CD4-positive, alpha-beta T cell treated with Interleukin-2 at 100 ng/mL for 4 hours (primary cell): Measurements from ENCODE around the gene COL4A1.

Experiments
- DNase-seq: peaks from one replicate; pipeline ENCODE4 v3.0.0-alpha.2; 2020; ENCODE audit warnings: low spot score

Gene COL4A1

GRCh38 chr13:110218581-110219201, 88.3 kb downstream of the COL4A1 start:
- no peak for DNase-seq

GRCh38 chr13:110217811-110218210, 89.1 kb downstream of the COL4A1 start:
- DNase-seq = no peak

GRCh38 chr13:110217085-110217484, 89.9 kb downstream of the COL4A1 start:
- no peak for DNase-seq

- DNase-seq = no peak
These were observed 90.4 kb downstream of the COL4A1 start for GRCh38 chr13:110216398-110217041.

GRCh38 chr13:110216006-110216397, 91.0 kb downstream of the COL4A1 start:
- DNase-seq = no peak

GRCh38 chr13:110215606-110216005, 91.4 kb downstream of the COL4A1 start:
- DNase-seq = no peak

- no peak for DNase-seq
These were observed 92.3 kb downstream of the COL4A1 start for GRCh38 chr13:110214637-110215036.

- DNase-seq = no peak
These were observed 93.4 kb downstream of the COL4A1 start for GRCh38 chr13:110213461-110214074.

- DNase-seq = no peak
These were observed 94.4 kb downstream of the COL4A1 start for GRCh38 chr13:110212529-110212928.

- DNase-seq = no peak
These were observed 95.2 kb downstream of the COL4A1 start for GRCh38 chr13:110211735-110212134.

GRCh38 chr13:110211046-110211445, 95.9 kb downstream of the COL4A1 start:
- no peak for DNase-seq

- no peak for DNase-seq
These were observed 96.4 kb downstream of the COL4A1 start for GRCh38 chr13:110210604-110210985.

- no peak for DNase-seq
These were observed 96.9 kb downstream of the COL4A1 start for GRCh38 chr13:110209950-110210603.

- no peak for DNase-seq
These were observed 98.8 kb downstream of the COL4A1 start for GRCh38 chr13:110208116-110208515.

GRCh38 chr13:110206996-110207395, 100.0 kb downstream of the COL4A1 start:
- DNase-seq = no peak

- no peak for DNase-seq
These were observed 100.8 kb downstream of the COL4A1 start for GRCh38 chr13:110206185-110206584.

- no peak for DNase-seq
These were observed 105.8 kb downstream of the COL4A1 start for GRCh38 chr13:110201114-110201513.

GRCh38 chr13:110200276-110200870, 106.6 kb downstream of the COL4A1 start:
- no peak for DNase-seq

GRCh38 chr13:110199046-110199831, 107.7 kb downstream of the COL4A1 start:
- DNase-seq = no peak

- DNase-seq = no peak
These were observed 109.5 kb downstream of the COL4A1 start for GRCh38 chr13:110197471-110197870.

GRCh38 chr13:110197026-110197425, 109.9 kb downstream of the COL4A1 start:
- DNase-seq = no peak
